H9 (cell line): ENCODE results near the gene GRK1. TPM values are rescaled to one million over a fixed set of nuclear protein-coding genes. Genes with fewer than 3 reads are reported as not detected.
A peak's percentile ranks its signal among the peaks of the same experiment; 100 is the strongest.

Experiments used
- DNase-seq: peaks from one replicate; pipeline ENCODE4 v3.0.0-alpha.2; 2017
- H2AFZ ChIP-seq: one replicate; pipeline ENCODE4 v1.6.1; 2013; ENCODE audit warnings: mild to moderate bottlenecking, low read length, control low read depth, moderate library complexity
- H2AK5ac ChIP-seq: 2 replicates; pipeline ENCODE4 v1.6.1; 2013; ENCODE audit warnings: low read length, control low read depth, mixed read lengths; ENCODE audit not compliant: insufficient read length
- H2BK120ac ChIP-seq: one replicate; pipeline ENCODE4 v1.6.1; 2013; ENCODE audit warnings: low read depth, mild to moderate bottlenecking, low read length, control low read depth, inconsistent platforms; ENCODE audit not compliant: poor library complexity, severe bottlenecking
- H2BK12ac ChIP-seq: 2 replicates; pipeline ENCODE4 v1.6.1; 2013; ENCODE audit warnings: low read length, control low read depth, mixed read lengths, low read depth; ENCODE audit not compliant: insufficient read length
- H2BK15ac ChIP-seq: 2 replicates; pipeline ENCODE4 v1.6.1; 2013; ENCODE audit warnings: low read depth, low read length, control low read depth
- H2BK20ac ChIP-seq: one replicate; pipeline ENCODE4 v1.6.1; 2013; ENCODE audit warnings: low read depth, mild to moderate bottlenecking, low read length, control low read depth, inconsistent platforms; ENCODE audit not compliant: poor library complexity, severe bottlenecking
- H2BK5ac ChIP-seq: 2 replicates; pipeline ENCODE4 v1.6.1; 2013; ENCODE audit warnings: low read length, control low read depth, mixed read lengths; ENCODE audit not compliant: insufficient read length
- H3K14ac ChIP-seq: 2 replicates; pipeline ENCODE4 v1.6.1; 2013; ENCODE audit warnings: low read length, control low read depth; ENCODE audit not compliant: insufficient read depth
- H3K18ac ChIP-seq: 2 replicates; pipeline ENCODE4 v1.6.1; 2013; ENCODE audit warnings: low read depth, mild to moderate bottlenecking, mixed read lengths, low read length, control low read depth; ENCODE audit not compliant: insufficient read length
- H3K23ac ChIP-seq: 2 replicates; pipeline ENCODE4 v1.6.1; 2013; ENCODE audit warnings: low read length, control low read depth, mixed read lengths, low read depth; ENCODE audit not compliant: insufficient read length
- H3K23me2 ChIP-seq: 2 replicates; pipeline ENCODE4 v1.6.1; 2013; ENCODE audit warnings: low read depth, mild to moderate bottlenecking, mixed read lengths, low read length, control low read depth; ENCODE audit not compliant: insufficient read length, poor library complexity, severe bottlenecking
- H3K27ac ChIP-seq: 2 replicates; pipeline ENCODE4 v1.5.1; 2013; ENCODE audit warnings: low read length, control low read depth, mixed read lengths, low read depth; ENCODE audit not compliant: insufficient read length
- H3K27me3 ChIP-seq: 2 replicates; pipeline ENCODE4 v1.6.1; 2013; ENCODE audit warnings: low read length, control low read depth, inconsistent platforms; ENCODE audit not compliant: insufficient read depth
- H3K4ac ChIP-seq: 2 replicates; pipeline ENCODE4 v1.6.1; 2013; ENCODE audit warnings: low read depth, mild to moderate bottlenecking, control low read depth, inconsistent platforms, low read length, moderate library complexity
- H3K4me1 ChIP-seq: 2 replicates; pipeline ENCODE4 v1.6.1; 2013; ENCODE audit warnings: low read length, control low read depth, inconsistent platforms; ENCODE audit not compliant: insufficient read depth
- H3K4me2 ChIP-seq: 2 replicates; pipeline ENCODE4 v1.6.1; 2013; ENCODE audit warnings: low read length, control low read depth, mixed read lengths; ENCODE audit not compliant: insufficient read length, insufficient read depth
- H3K56ac ChIP-seq: 2 replicates; pipeline ENCODE4 v1.6.1; 2013; ENCODE audit warnings: low read depth, mild to moderate bottlenecking, mixed read lengths, low read length, control low read depth; ENCODE audit not compliant: insufficient read length
- H3K79me1 ChIP-seq: 2 replicates; pipeline ENCODE4 v1.6.1; 2013; ENCODE audit warnings: low read depth, mild to moderate bottlenecking, moderate library complexity, low read length, control low read depth, inconsistent platforms; ENCODE audit not compliant: insufficient read depth, poor library complexity, severe bottlenecking
- H3K79me2 ChIP-seq: 2 replicates; pipeline ENCODE4 v1.6.1; 2013; ENCODE audit warnings: low read length, control low read depth, inconsistent platforms; ENCODE audit not compliant: insufficient read depth
- H3K9ac ChIP-seq: 2 replicates; pipeline ENCODE4 v1.6.1; 2013; ENCODE audit warnings: low read length, control low read depth, mixed read lengths; ENCODE audit not compliant: insufficient read length; ENCODE audit errors: extremely low read depth
- H3K9me3 ChIP-seq: one replicate; pipeline ENCODE4 v1.6.1; 2013; ENCODE audit warnings: low read depth, low read length, inconsistent platforms; ENCODE audit not compliant: control insufficient read depth
- H3T11ph ChIP-seq: one replicate; pipeline ENCODE4 v1.6.1; 2013; ENCODE audit warnings: mild to moderate bottlenecking, low read length, control low read depth, inconsistent platforms
- H4K20me1 ChIP-seq: one replicate; pipeline ENCODE4 v1.6.1; 2013; ENCODE audit not compliant: control insufficient read depth, insufficient read length, insufficient read depth
- H4K5ac ChIP-seq: 2 replicates; pipeline ENCODE4 v1.6.1; 2013; ENCODE audit warnings: low read depth, mild to moderate bottlenecking, mixed read lengths, low read length, control low read depth; ENCODE audit not compliant: insufficient read length
- H4K8ac ChIP-seq: replicated peaks from 2 replicates; pipeline ENCODE4 v1.6.1; 2013; ENCODE audit warnings: low read length, control low read depth, mixed read lengths, low read depth; ENCODE audit not compliant: insufficient read length
- H4K91ac ChIP-seq: 2 replicates; pipeline ENCODE4 v1.6.1; 2013; ENCODE audit warnings: low read depth, mild to moderate bottlenecking, moderate library complexity, mixed read lengths, low read length, control low read depth; ENCODE audit not compliant: insufficient read length
- H3K27ac Mint-ChIP-seq, 3 experiments: 2 replicates in 2 of 3; 3 replicates in 1 of 3; pipeline ENCODE4 v1.8.0; 2020 to 2021; ENCODE audit warnings: mixed read lengths in 3 of 3, mild to moderate bottlenecking in 1 of 3, moderate library complexity in 1 of 3
- H3K27me3 Mint-ChIP-seq: 2 replicates; pipeline ENCODE4 v1.8.0; 2021; ENCODE audit warnings: low read depth, mild to moderate bottlenecking, moderate library complexity, mixed read lengths
- H3K36me3 Mint-ChIP-seq, 3 experiments: 2 replicates in 2 of 3; 3 replicates in 1 of 3; pipeline ENCODE4 v1.8.0; 2020 to 2021; ENCODE audit warnings: low read depth in 3 of 3, mixed read lengths in 3 of 3; ENCODE audit not compliant: insufficient read depth in 1 of 3
- H3K4me1 Mint-ChIP-seq, 2 experiments: 2 replicates each; pipeline ENCODE4 v1.8.0; 2020; ENCODE audit warnings: mixed read lengths in 2 of 2
- H3K4me3 Mint-ChIP-seq, 2 experiments: 2 replicates in 1 of 2; 3 replicates in 1 of 2; pipeline ENCODE4 v1.8.0; 2020 to 2021; ENCODE audit warnings: mild to moderate bottlenecking in 2 of 2, mixed read lengths in 2 of 2, moderate library complexity in 1 of 2
- H3K9me3 Mint-ChIP-seq, 2 experiments: 2 replicates in 1 of 2; 3 replicates in 1 of 2; pipeline ENCODE4 v1.8.0; 2020; ENCODE audit warnings: mild to moderate bottlenecking in 2 of 2, mixed read lengths in 2 of 2, moderate library complexity in 1 of 2
- CTCF ChIP-seq: fragments of 200-600 bp; sonication (generic); conservative IDR thresholded peaks from 3 replicates; pipeline ENCODE4 v1.8.0; 2021; ENCODE audit warnings: antibody characterized with exemption, mild to moderate bottlenecking
- WGBS: extraction: QIAGEN DNeasy Blood & Tissue Kit; methylation state at CpG from one replicate; pipeline ENCODE4 v1.1.7; 2013; ENCODE audit warnings: missing lambda C conversion rate, low lambda C conversion rate, mixed read lengths; ENCODE audit not compliant: insufficient read length; ENCODE audit errors: extremely low coverage; 5-methylcytosine and 5-hydroxymethylcytosine counted together
- total RNA-seq: library from RNA; stranded (reverse); gene quantifications from 2 replicates; pipeline ENCODE4 v1.2.1, GENCODE V29; 2021

The GRK1 gene
- total RNA-seq, 1 experiment from 2014 or later = 0.31 TPM

- Histone ChIP-seq H2BK12ac (no peak overlapping the region), H3K23me2 (no peaks in the 10 kb centered on the region), H3K27me3 (no peaks in the 10 kb centered on the region), H3K9me3 (no peaks in the 10 kb centered on the region), H3T11ph (no peak overlapping the region), H4K20me1 (no peaks in the 10 kb centered on the region), H3K79me2 (no peaks in the 10 kb centered on the region), H2BK5ac (no peak overlapping the region), H3K4me2 (no peak overlapping the region), H3K56ac (no peak overlapping the region), H4K8ac (no peak overlapping the region), H3K4me1 (no peaks in the 10 kb centered on the region), H2AK5ac (no peak overlapping the region), H3K18ac (no peak overlapping the region), H2AFZ (no peak overlapping the region), H4K5ac (no peak overlapping the region), H3K23ac (no peak overlapping the region), H3K27ac (no peak overlapping the region), H3K79me1 (no peaks in the 10 kb centered on the region), H2BK120ac (no peak overlapping the region), H2BK15ac (no peak overlapping the region), H4K91ac (no peak overlapping the region), H3K9ac (no peak overlapping the region), H3K14ac (no peak overlapping the region), H3K4ac (no peak overlapping the region), H2BK20ac (no peak overlapping the region)
- peaks cover 10 to 11% of the 10 kb centered on the region in 2 experiments; a peak in 4 of 5 replicates for H3K9me3 Mint-ChIP-seq
- DNase-seq = no peak
- H3K4me3 Mint-ChIP-seq = no peak overlapping the region
- TF ChIP-seq CTCF = no peak
- H3K36me3 Mint-ChIP-seq = peaks cover 0 to 10% (median 3%) of the 10 kb centered on the region in 3 experiments; a peak in 3 of 7 replicates
- peaks cover 6% of the 10 kb centered on the region for H3K27me3 Mint-ChIP-seq
- peaks cover 10 to 21% of the 10 kb centered on the region in 2 experiments for H3K4me1 Mint-ChIP-seq
- WGBS = no CpG with 5 or more reads among the region's 12 CpGs
- peak overlapping the region in 1 of 3 experiments; percentile 63; a peak in 3 of 7 replicates for H3K27ac Mint-ChIP-seq
Measured at GRCh38 chr13:113746671-113747070, 79.7 kb downstream of the GRK1 start.
